ENCODE data around the gene PTGER1. TPM values are rescaled to one million over a fixed set of nuclear protein-coding genes. Genes with fewer than 3 reads are reported as not detected.

PTGER1 gene
- total and polyA plus RNA-seq, 2 of the 4 experiments (the other 2 are of a cell fraction): 0.54 to 0.60 TPM

GRCh38 chr19:14478113-14478545 is 3.0 kb upstream of the PTGER1 start:
- in situ Hi-C loops (cut with MboI; ENCODE audit: low sequenced_read_pairs): loop anchor here (10.0 kb wide), 1 partner anchor 593 kb away; no protein-coding TSS in a partner anchor
- H4K20me1 ChIP-seq (ENCODE audit: insufficient read depth, low read length): peaks cover 33% of the 10 kb centered on the region
- H2AK5ac ChIP-seq (ENCODE audit: low read depth, low read length): no peak overlapping the region
- H3K27ac ChIP-seq (ENCODE audit: insufficient read depth, low read length): no peak overlapping the region
- no peaks in the 10 kb centered on the region for H3K9me3 ChIP-seq (ENCODE audit: control insufficient read depth, insufficient read depth, low read length)
- ChIA-PET CTCF (interaction anchor here (0.6 kb wide), 1 partner anchor 9 kb away, joined by 3 read pairs; no protein-coding TSS in a partner anchor), POLR2A (ENCODE audit: unreplicated experiment) (no interaction called here)
- no peak overlapping the region for H3K18ac ChIP-seq (ENCODE audit: low read depth, low read length)
- no peak overlapping the region for H3K14ac ChIP-seq (replicated peaks; ENCODE audit: low read depth, low read length)
- DNase-seq (no peak), ATAC-seq (ENCODE audit: low read depth) (no peak)
- H3K4me3 ChIP-seq (ENCODE audit: insufficient read depth, low read depth, low read length): no peak overlapping the region
- H3K9ac ChIP-seq (ENCODE audit: low read depth, low read length): no peak overlapping the region
- WGBS, 2 experiments (ENCODE audit: extremely low coverage in 2 of 2, insufficient read length in 1 of 2): 60% methylated on average over 8 of the region's 24 CpGs; no CpG with 5 or more reads in 1 of the 2 experiments
- BruUV-seq (replicated peaks): no TSS peak
- intact Hi-C loops (cut with micrococcal nuclease): loop anchor here (5.0 kb wide), 1 partner anchor 341 kb away; the partner anchor contains the start of gene ASF1B
- 0 out of 2 replicates have a peak, but pooled peaks cover 14% of the 10 kb centered on the region for H3K9me1 ChIP-seq (ENCODE audit: insufficient read depth, low read length)
- H3K36me3 ChIP-seq (ENCODE audit: control insufficient read depth, insufficient read depth, low read length): peaks cover 25% of the 10 kb centered on the region
- H3K4ac ChIP-seq (ENCODE audit: low read depth, low read length): no peak overlapping the region
- H3K27me3 ChIP-seq (ENCODE audit: control insufficient read depth, insufficient read depth, low read length): no peaks in the 10 kb centered on the region
- dilution Hi-C loops (cut with HindIII; ENCODE audit: low sequenced_read_pairs, unreplicated experiment): no loop called here
- TF ChIP-seq RAD21 (IDR thresholded peaks at IDR 0.05; ENCODE audit: low read length) (no peak), MXI1 (IDR thresholded peaks at IDR 0.05; ENCODE audit: borderline replicate concordance, low read depth, low read length) (no peak)
- TF ChIP-seq, protein P1, sequence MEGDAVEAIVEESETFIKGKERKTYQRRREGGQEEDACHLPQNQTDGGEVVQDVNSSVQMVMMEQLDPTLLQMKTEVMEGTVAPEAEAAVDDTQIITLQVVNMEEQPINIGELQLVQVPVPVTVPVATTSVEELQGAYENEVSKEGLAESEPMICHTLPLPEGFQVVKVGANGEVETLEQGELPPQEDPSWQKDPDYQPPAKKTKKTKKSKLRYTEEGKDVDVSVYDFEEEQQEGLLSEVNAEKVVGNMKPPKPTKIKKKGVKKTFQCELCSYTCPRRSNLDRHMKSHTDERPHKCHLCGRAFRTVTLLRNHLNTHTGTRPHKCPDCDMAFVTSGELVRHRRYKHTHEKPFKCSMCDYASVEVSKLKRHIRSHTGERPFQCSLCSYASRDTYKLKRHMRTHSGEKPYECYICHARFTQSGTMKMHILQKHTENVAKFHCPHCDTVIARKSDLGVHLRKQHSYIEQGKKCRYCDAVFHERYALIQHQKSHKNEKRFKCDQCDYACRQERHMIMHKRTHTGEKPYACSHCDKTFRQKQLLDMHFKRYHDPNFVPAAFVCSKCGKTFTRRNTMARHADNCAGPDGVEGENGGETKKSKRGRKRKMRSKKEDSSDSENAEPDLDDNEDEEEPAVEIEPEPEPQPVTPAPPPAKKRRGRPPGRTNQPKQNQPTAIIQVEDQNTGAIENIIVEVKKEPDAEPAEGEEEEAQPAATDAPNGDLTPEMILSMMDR (conservative IDR thresholded peaks at IDR 0.05; ENCODE audit: low read depth, low read length): no peak
- H2BK120ac ChIP-seq (ENCODE audit: low read depth, low read length): no peak overlapping the region
- H3K4me2 ChIP-seq (ENCODE audit: low read depth, low read length): no peak overlapping the region
- H2BK20ac ChIP-seq (ENCODE audit: low read depth, low read length): no peak overlapping the region
- no peak overlapping the region for H2BK15ac ChIP-seq (ENCODE audit: low read depth, low read length)
- H4K5ac ChIP-seq (ENCODE audit: low read depth, low read length): no peak overlapping the region
- H2BK5ac ChIP-seq (ENCODE audit: low read depth, low read length, poor library complexity, severe bottlenecking): no peak overlapping the region
- H3K4me1 ChIP-seq (ENCODE audit: control insufficient read depth, insufficient read depth, low read length): peaks cover 35% of the 10 kb centered on the region
- H2AK9ac ChIP-seq (replicated peaks; ENCODE audit: low read depth, low read length, poor library complexity): no peak overlapping the region
- no peak overlapping the region for H3K56ac ChIP-seq (ENCODE audit: extremely low read depth, insufficient read depth, low read length)
- peaks cover 8 to 48% of the 10 kb centered on the region in 2 experiments for H3K79me1 ChIP-seq (ENCODE audit: low read depth in 1 of 2, low read length in 2 of 2)
- H4K8ac ChIP-seq (ENCODE audit: low read depth in 2 of 2, low read length in 2 of 2): no peak overlapping the region
- H2AFZ ChIP-seq (replicated peaks; ENCODE audit: low read length, poor library complexity): no peak overlapping the region
- H4K91ac ChIP-seq (ENCODE audit: insufficient read depth, low read depth, low read length): no peak overlapping the region
- no peak overlapping the region for H3K23ac ChIP-seq (ENCODE audit: low read depth, low read length)
